Ishikawa (cell line): ENCODE measurements around the gene YBX2.
A peak's percentile ranks its signal among the peaks of the same experiment; 100 is the strongest.

Source experiments
- CEBPB ChIP-seq: IDR thresholded peaks from 2 replicates; pipeline ENCODE4 v1.6.1; 2012
- CREB1 ChIP-seq: IDR thresholded peaks from 2 replicates; pipeline ENCODE4 v1.6.1; 2012; ENCODE audit warnings: low read depth
- EGR1 ChIP-seq: IDR thresholded peaks from 2 replicates; pipeline ENCODE4 v1.6.1; 2012
- EP300 ChIP-seq: IDR thresholded peaks from 2 replicates; pipeline ENCODE4 v1.6.1; 2012; ENCODE audit warnings: borderline replicate concordance
- FOXM1 ChIP-seq: IDR thresholded peaks from 2 replicates; pipeline ENCODE4 v1.6.1; 2012; ENCODE audit warnings: low read depth, borderline replicate concordance
- RAD21 ChIP-seq: IDR thresholded peaks from 2 replicates; pipeline ENCODE4 v1.6.1; 2012; ENCODE audit warnings: low read depth
- REST ChIP-seq: IDR thresholded peaks from 2 replicates; pipeline ENCODE4 v1.6.1; 2012; ENCODE audit warnings: low read depth, mild to moderate bottlenecking
- TAF1 ChIP-seq: IDR thresholded peaks from 2 replicates; pipeline ENCODE4 v1.6.1; 2012; ENCODE audit warnings: low read depth, mild to moderate bottlenecking
- TCF12 ChIP-seq: IDR thresholded peaks from 2 replicates; pipeline ENCODE4 v1.6.1; 2012; ENCODE audit warnings: low read depth
- TEAD4 ChIP-seq: IDR thresholded peaks from 2 replicates; pipeline ENCODE4 v1.6.1; 2012
- TF ChIP-seq, protein P1 (sequence below): IDR thresholded peaks from 2 replicates; pipeline ENCODE4 v1.6.1; 2012
- TF ChIP-seq, protein P2 (sequence below): IDR thresholded peaks from 2 replicates; pipeline ENCODE4 v1.6.1; 2012

DNA sequence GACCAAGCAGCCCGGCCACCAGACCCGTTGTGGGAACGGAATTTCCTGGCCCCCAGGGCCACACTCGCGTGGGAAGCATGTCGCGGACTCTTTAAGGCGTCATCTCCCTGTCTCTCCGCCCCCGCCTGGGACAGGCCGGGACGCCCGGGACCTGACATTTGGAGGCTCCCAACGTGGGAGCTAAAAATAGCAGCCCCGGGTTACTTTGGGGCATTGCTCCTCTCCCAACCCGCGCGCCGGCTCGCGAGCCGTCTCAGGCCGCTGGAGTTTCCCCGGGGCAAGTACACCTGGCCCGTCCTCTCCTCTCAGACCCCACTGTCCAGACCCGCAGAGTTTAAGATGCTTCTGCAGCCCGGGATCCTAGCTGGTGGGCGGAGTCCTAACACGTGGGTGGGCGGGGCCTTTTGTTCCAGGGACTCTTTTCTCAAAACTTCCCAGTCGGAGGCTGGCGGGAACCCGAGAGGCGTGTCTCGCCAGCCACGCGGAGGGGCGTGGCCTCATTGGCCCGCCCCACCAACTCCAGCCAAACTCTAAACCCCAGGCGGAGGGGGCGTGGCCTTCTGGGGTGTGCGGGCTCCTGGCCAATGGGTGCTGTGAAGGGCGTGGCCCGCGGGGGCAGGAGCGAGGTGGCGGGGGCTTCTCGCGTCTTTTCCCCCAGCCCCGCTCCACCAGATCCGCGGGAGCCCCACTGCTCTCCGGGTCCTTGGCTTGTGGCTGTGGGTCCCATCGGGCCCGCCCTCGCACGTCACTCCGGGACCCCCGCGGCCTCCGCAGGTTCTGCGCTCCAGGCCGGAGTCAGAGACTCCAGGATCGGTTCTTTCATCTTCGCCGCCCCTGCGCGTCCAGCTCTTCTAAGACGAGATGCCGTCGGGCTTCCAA lies 13.1 kb downstream of the YBX2 start, which contains the start of gene SLC2A4:
- TF ChIP-seq TCF12, result no peak
- no peak for TF ChIP-seq CEBPB
- TF ChIP-seq, protein P1, sequence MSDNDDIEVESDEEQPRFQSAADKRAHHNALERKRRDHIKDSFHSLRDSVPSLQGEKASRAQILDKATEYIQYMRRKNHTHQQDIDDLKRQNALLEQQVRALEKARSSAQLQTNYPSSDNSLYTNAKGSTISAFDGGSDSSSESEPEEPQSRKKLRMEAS, result peak; percentile 91
- TF ChIP-seq EP300, result no peak
- TF ChIP-seq CREB1, result no peak
- no peak for TF ChIP-seq TAF1
- no peak for TF ChIP-seq RAD21
- TF ChIP-seq REST, result no peak
- TF ChIP-seq TEAD4, result no peak
- TF ChIP-seq, protein P2, sequence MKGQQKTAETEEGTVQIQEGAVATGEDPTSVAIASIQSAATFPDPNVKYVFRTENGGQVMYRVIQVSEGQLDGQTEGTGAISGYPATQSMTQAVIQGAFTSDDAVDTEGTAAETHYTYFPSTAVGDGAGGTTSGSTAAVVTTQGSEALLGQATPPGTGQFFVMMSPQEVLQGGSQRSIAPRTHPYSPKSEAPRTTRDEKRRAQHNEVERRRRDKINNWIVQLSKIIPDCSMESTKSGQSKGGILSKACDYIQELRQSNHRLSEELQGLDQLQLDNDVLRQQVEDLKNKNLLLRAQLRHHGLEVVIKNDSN, result peak; percentile 45
- TF ChIP-seq FOXM1, result no peak
- TF ChIP-seq EGR1, result peak; percentile 19; the same call in 1 of the 2 replicates
